BLaER1 treated with 17β-estradiol and CSF1 and Interleukin-3, amounts not matched to agents 10 nM and 100 nM (cell line): ENCODE measurements around the gene DCTD.

Experiments
- H3K27ac ChIP-seq, 11 experiments: shearing (Covaris generic); formaldehyde crosslinking; 2 replicates each; pipeline ENCODE4 v1.8.1; 2022
- H3K27me3 ChIP-seq, 11 experiments: shearing (Covaris generic); formaldehyde crosslinking; 2 replicates each; pipeline ENCODE4 v1.8.1; 2022
- H3K36me3 ChIP-seq, 11 experiments: shearing (Covaris generic); formaldehyde crosslinking; 2 replicates each; pipeline ENCODE4 v1.8.1; 2022
- H3K4me1 ChIP-seq, 10 experiments: shearing (Covaris generic); formaldehyde crosslinking; 2 replicates each; pipeline ENCODE4 v1.8.1; 2022
- H3K4me2 ChIP-seq, 11 experiments: shearing (Covaris generic); formaldehyde crosslinking; 2 replicates each; pipeline ENCODE4 v1.8.1; 2022
- H3K4me3 ChIP-seq, 10 experiments: shearing (Covaris generic); formaldehyde crosslinking; 2 replicates each; pipeline ENCODE4 v1.8.1; 2022
- H3K9ac ChIP-seq, 11 experiments: shearing (Covaris generic); formaldehyde crosslinking; 2 replicates each; pipeline ENCODE4 v1.8.1; 2022
- H3K9me3 ChIP-seq, 11 experiments: shearing (Covaris generic); formaldehyde crosslinking; replicated peaks in 1 of 11; 2 replicates each; pipeline ENCODE4 v1.8.1; 2022
- H4K20me1 ChIP-seq, 11 experiments: shearing (Covaris generic); formaldehyde crosslinking; 2 replicates each; pipeline ENCODE4 v1.8.1; 2022
- Cebpa-rat ChIP-seq, 11 experiments: shearing (Covaris generic); IDR thresholded peaks; 2 replicates each; pipeline ENCODE4 v1.8.1; 2022

The DCTD gene

GRCh38 chr4:182888891-182889290 lies 28.3 kb downstream of the DCTD start:
- Histone ChIP-seq H3K27me3 (no peaks in the 10 kb centered on the region), H3K9ac (no peak overlapping the region), H3K4me2 (no peak overlapping the region), H3K4me1 (no peaks in the 10 kb centered on the region), H4K20me1 (peaks cover 0 to 13% (median 6%) of the 10 kb centered on the region in 11 experiments; a peak in 10 of 22 replicates), H3K4me3 (no peak overlapping the region), H3K36me3 (peaks cover 98 to 100% (median 100%) of the 10 kb centered on the region in 11 experiments), H3K9me3 (peaks cover 29 to 44% (median 35%) of the 10 kb centered on the region in 11 experiments), H3K27ac (no peak overlapping the region)
- TF ChIP-seq Cebpa-rat (IDR thresholded peaks at IDR 0.05) = no peak

GRCh38 chr4:182886768-182887167 lies 30.4 kb downstream of the DCTD start:
- Histone ChIP-seq H3K27me3 (no peaks in the 10 kb centered on the region), H3K9ac (no peak overlapping the region), H3K4me3 (no peak overlapping the region), H3K4me2 (no peak overlapping the region), H3K36me3 (peaks cover 93 to 100% (median 95%) of the 10 kb centered on the region in 11 experiments), H3K9me3 (peaks cover 38 to 53% (median 45%) of the 10 kb centered on the region in 11 experiments), H3K4me1 (no peaks in the 10 kb centered on the region), H4K20me1 (peaks cover 0 to 9% (median 0%) of the 10 kb centered on the region in 11 experiments; a peak in 4 of 22 replicates), H3K27ac (no peak overlapping the region)
- TF ChIP-seq Cebpa-rat (IDR thresholded peaks at IDR 0.05) = no peak

- H4K20me1 ChIP-seq = peaks cover 0 to 9% (median 0%) of the 10 kb centered on the region in 11 experiments; a peak in 5 of 22 replicates
- no peaks in the 10 kb centered on the region for H3K27me3 ChIP-seq
- no peak overlapping the region for H3K4me3 ChIP-seq
- no peak for TF ChIP-seq Cebpa-rat (IDR thresholded peaks at IDR 0.05)
- H3K4me2 ChIP-seq = no peak overlapping the region
- no peaks in the 10 kb centered on the region for H3K4me1 ChIP-seq
- H3K27ac ChIP-seq = no peak overlapping the region
- H3K9me3 ChIP-seq = peaks cover 38 to 53% (median 45%) of the 10 kb centered on the region in 11 experiments
- peaks cover 88 to 99% (median 93%) of the 10 kb centered on the region in 11 experiments for H3K36me3 ChIP-seq
- no peak overlapping the region for H3K9ac ChIP-seq
Measured at GRCh38 chr4:182886205-182886604, 31.0 kb downstream of the DCTD start.

- Histone ChIP-seq H4K20me1 (peaks cover 0 to 12% (median 3%) of the 10 kb centered on the region in 11 experiments; a peak in 6 of 22 replicates), H3K36me3 (peaks cover 86 to 99% (median 93%) of the 10 kb centered on the region in 11 experiments), H3K9ac (no peak overlapping the region), H3K4me1 (no peaks in the 10 kb centered on the region), H3K27me3 (no peaks in the 10 kb centered on the region), H3K9me3 (peaks cover 38 to 53% (median 45%) of the 10 kb centered on the region in 11 experiments), H3K4me2 (no peak overlapping the region), H3K27ac (no peak overlapping the region), H3K4me3 (no peak overlapping the region)
- no peak for TF ChIP-seq Cebpa-rat (IDR thresholded peaks at IDR 0.05)
Measured at GRCh38 chr4:182885738-182886077, 31.5 kb downstream of the DCTD start.

GRCh38 chr4:182885022-182885737 lies 32.0 kb downstream of the DCTD start:
- Histone ChIP-seq H3K9ac (no peak overlapping the region), H4K20me1 (peaks cover 0 to 8% (median under 1%) of the 10 kb centered on the region in 11 experiments; a peak in 7 of 22 replicates), H3K9me3 (peaks cover 38 to 53% (median 45%) of the 10 kb centered on the region in 11 experiments), H3K27me3 (no peaks in the 10 kb centered on the region), H3K27ac (no peak overlapping the region), H3K36me3 (peaks cover 80 to 99% (median 88%) of the 10 kb centered on the region in 11 experiments), H3K4me3 (0 out of 20 replicates have a peak overlapping the region, but pooled peaks of 2 of the 10 experiments have one; percentile 10 to 13), H3K4me1 (no peaks in the 10 kb centered on the region), H3K4me2 (no peak overlapping the region)
- no peak for TF ChIP-seq Cebpa-rat (IDR thresholded peaks at IDR 0.05)

- no peaks in the 10 kb centered on the region for H3K4me1 ChIP-seq
- H3K9me3 ChIP-seq = peaks cover 38 to 53% (median 45%) of the 10 kb centered on the region in 11 experiments
- peaks cover 0 to 11% (median 0%) of the 10 kb centered on the region in 11 experiments; a peak in 7 of 22 replicates for H4K20me1 ChIP-seq
- peaks cover 69 to 88% (median 76%) of the 10 kb centered on the region in 11 experiments for H3K36me3 ChIP-seq
- no peak for TF ChIP-seq Cebpa-rat (IDR thresholded peaks at IDR 0.05)
- no peak overlapping the region for H3K9ac ChIP-seq
- no peak overlapping the region for H3K27ac ChIP-seq
- no peak overlapping the region for H3K4me2 ChIP-seq
- H3K27me3 ChIP-seq = no peaks in the 10 kb centered on the region
- no peak overlapping the region for H3K4me3 ChIP-seq
Measured at GRCh38 chr4:182884040-182884439, 33.1 kb downstream of the DCTD start.

GRCh38 chr4:182883351-182883750 lies 33.8 kb downstream of the DCTD start:
- no peak overlapping the region for H3K4me3 ChIP-seq
- no peak for TF ChIP-seq Cebpa-rat (IDR thresholded peaks at IDR 0.05)

GRCh38 chr4:182881914-182882313 lies 35.3 kb downstream of the DCTD start:
- Histone ChIP-seq H3K4me2 (no peak overlapping the region), H3K9ac (no peak overlapping the region), H3K27me3 (peaks cover 0 to 4% (median 0%) of the 10 kb centered on the region in 11 experiments; a peak in 1 of 22 replicates), H4K20me1 (peaks cover 0 to 28% (median 0%) of the 10 kb centered on the region in 11 experiments; a peak in 9 of 22 replicates), H3K36me3 (peaks cover 49 to 67% (median 55%) of the 10 kb centered on the region in 11 experiments), H3K4me3 (no peak overlapping the region), H3K27ac (no peak overlapping the region), H3K4me1 (no peaks in the 10 kb centered on the region), H3K9me3 (peaks cover 38 to 40% (median 39%) of the 10 kb centered on the region in 11 experiments)
- TF ChIP-seq Cebpa-rat (IDR thresholded peaks at IDR 0.05) = no peak

More at GRCh38 chr4:182883351-182883750, 33.8 kb downstream of the DCTD start:
- H4K20me1 ChIP-seq = peaks cover 0 to 16% (median 0%) of the 10 kb centered on the region in 11 experiments; a peak in 9 of 22 replicates
- no peak overlapping the region for H3K4me2 ChIP-seq
- H3K36me3 ChIP-seq = peaks cover 62 to 81% (median 70%) of the 10 kb centered on the region in 11 experiments
- H3K4me1 ChIP-seq = no peaks in the 10 kb centered on the region
- H3K27me3 ChIP-seq = no peaks in the 10 kb centered on the region
- H3K9ac ChIP-seq = no peak overlapping the region
- no peak overlapping the region for H3K27ac ChIP-seq
- H3K9me3 ChIP-seq = peaks cover 38 to 53% (median 45%) of the 10 kb centered on the region in 11 experiments
